Keratinocyte (primary cell): Measurements from ENCODE around the gene SERPINA4.

ENCODE experiments used
- EZH2 ChIP-seq: IDR thresholded peaks from one replicate; pipeline ENCODE4 v1.6.1; 2012; ENCODE audit warnings: inconsistent platforms, mild to moderate bottlenecking, low read length, moderate library complexity
- TF ChIP-seq, protein P1 (sequence below), 3 experiments: IDR thresholded peaks in 1 of 3; conservative IDR thresholded peaks in 1 of 3; optimal IDR thresholded peaks in 1 of 3; 2 replicates in 2 of 3; 3 replicates in 1 of 3; pipeline versions ENCODE3 to v1.5.1; 2011; ENCODE audit warnings: low read length in 3 of 3, mild to moderate bottlenecking in 3 of 3, moderate library complexity in 2 of 3, control low read depth in 1 of 3, inconsistent platforms in 1 of 3; ENCODE audit not compliant: insufficient read depth in 2 of 3; ENCODE audit errors: extremely low read depth in 1 of 3

DNA sequence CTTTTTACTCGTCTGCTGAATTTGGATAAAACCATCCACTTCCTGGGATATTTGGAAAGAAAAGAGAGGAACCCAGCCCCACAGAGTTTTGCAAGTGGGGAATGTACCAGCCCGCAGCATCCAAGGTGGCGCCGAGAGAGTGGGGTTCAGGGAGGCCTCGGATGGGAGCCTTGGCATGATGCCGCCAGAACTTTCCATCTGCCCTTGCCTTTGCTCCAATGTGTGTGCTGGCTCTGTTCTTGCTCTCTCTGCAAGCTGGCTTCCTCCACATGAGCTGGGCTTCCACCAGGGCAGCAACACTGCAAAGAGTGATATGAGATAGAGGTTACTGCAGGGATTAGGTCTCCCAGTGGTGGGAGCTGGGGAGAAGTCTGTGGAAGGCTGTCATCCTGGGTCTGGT lies 45.4 kb upstream of the SERPINA4 start:
- TF ChIP-seq, protein P1, sequence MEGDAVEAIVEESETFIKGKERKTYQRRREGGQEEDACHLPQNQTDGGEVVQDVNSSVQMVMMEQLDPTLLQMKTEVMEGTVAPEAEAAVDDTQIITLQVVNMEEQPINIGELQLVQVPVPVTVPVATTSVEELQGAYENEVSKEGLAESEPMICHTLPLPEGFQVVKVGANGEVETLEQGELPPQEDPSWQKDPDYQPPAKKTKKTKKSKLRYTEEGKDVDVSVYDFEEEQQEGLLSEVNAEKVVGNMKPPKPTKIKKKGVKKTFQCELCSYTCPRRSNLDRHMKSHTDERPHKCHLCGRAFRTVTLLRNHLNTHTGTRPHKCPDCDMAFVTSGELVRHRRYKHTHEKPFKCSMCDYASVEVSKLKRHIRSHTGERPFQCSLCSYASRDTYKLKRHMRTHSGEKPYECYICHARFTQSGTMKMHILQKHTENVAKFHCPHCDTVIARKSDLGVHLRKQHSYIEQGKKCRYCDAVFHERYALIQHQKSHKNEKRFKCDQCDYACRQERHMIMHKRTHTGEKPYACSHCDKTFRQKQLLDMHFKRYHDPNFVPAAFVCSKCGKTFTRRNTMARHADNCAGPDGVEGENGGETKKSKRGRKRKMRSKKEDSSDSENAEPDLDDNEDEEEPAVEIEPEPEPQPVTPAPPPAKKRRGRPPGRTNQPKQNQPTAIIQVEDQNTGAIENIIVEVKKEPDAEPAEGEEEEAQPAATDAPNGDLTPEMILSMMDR (optimal IDR thresholded peaks at IDR 0.05 in 1 of 3, IDR thresholded peaks at IDR 0.05 in 1 of 3, conservative IDR thresholded peaks at IDR 0.05 in 1 of 3; ENCODE audit: extremely low read depth in 1 of 3, insufficient read depth in 2 of 3, low read length in 3 of 3) = no peak
- TF ChIP-seq EZH2 = no peak
